K562 (cell line): ENCODE data around the gene ACRBP. TPM values are rescaled to one million over a fixed set of nuclear protein-coding genes. Genes with fewer than 3 reads are reported as not detected.

Experiments
- BCL6 ChIP-seq: fragments of 250-450 bp; sonication (Bioruptor Pico); IDR thresholded peaks from 2 replicates; pipeline ENCODE4 v1.4.0; 2020
- CBX1 ChIP-seq: sonication (generic); IDR thresholded peaks from 2 replicates; pipeline ENCODE4 v1.6.1; 2016; ENCODE audit warnings: antibody characterized with exemption, low read depth, mild to moderate bottlenecking
- CXXC5 ChIP-seq: fragments of 250-450 bp; sonication (Bioruptor Pico); IDR thresholded peaks from 2 replicates; pipeline ENCODE4 v1.8.0; 2022; ENCODE audit warnings: inconsistent platforms, mild to moderate bottlenecking, moderate library complexity
- DEAF1 ChIP-seq: fragments of 450-650 bp; formaldehyde crosslinking; IDR thresholded peaks from 2 replicates; pipeline ENCODE4 v1.4.0; 2020; ENCODE audit warnings: mild to moderate bottlenecking, moderate library complexity
- E2F6 ChIP-seq, 2 experiments: IDR thresholded peaks; 2 replicates each; pipeline ENCODE4 v1.6.1; 2011; ENCODE audit warnings: borderline replicate concordance in 1 of 2, control low read depth in 1 of 2, low read depth in 1 of 2, low read length in 1 of 2, mild to moderate bottlenecking in 1 of 2, mixed read lengths in 1 of 2, moderate library complexity in 1 of 2; ENCODE audit not compliant: insufficient read depth in 1 of 2, insufficient read length in 1 of 2, poor library complexity in 1 of 2, severe bottlenecking in 1 of 2; ENCODE audit errors: extremely low read depth in 1 of 2
- GTF2A2 ChIP-seq: IDR thresholded peaks from 2 replicates; pipeline ENCODE4 v1.6.1; 2016; ENCODE audit warnings: mild to moderate bottlenecking, missing genetic modification characterization, missing compliant biosample characterization
- HMGXB4 ChIP-seq: sonication (generic); formaldehyde crosslinking; IDR thresholded peaks from 2 replicates; pipeline ENCODE4 v1.8.1; 2023; ENCODE audit warnings: mild to moderate bottlenecking, missing genetic modification reagents
- HOMEZ ChIP-seq: fragments of 250-450 bp; sonication (Bioruptor Pico); IDR thresholded peaks from 2 replicates; pipeline ENCODE4 v1.4.0; 2020; ENCODE audit warnings: mild to moderate bottlenecking, moderate library complexity
- NFIC ChIP-seq: fragments of 450-650 bp; IDR thresholded peaks from 2 replicates; pipeline ENCODE4 v1.6.1; 2017; ENCODE audit warnings: mild to moderate bottlenecking, inconsistent platforms
- NFYB ChIP-seq: IDR thresholded peaks from 2 replicates; pipeline ENCODE4 v1.6.1; 2011; ENCODE audit warnings: mild to moderate bottlenecking, moderate library complexity; ENCODE audit not compliant: insufficient read length; ENCODE audit errors: extremely low read depth
- PHF20 ChIP-seq: fragments of 450-650 bp; IDR thresholded peaks from 2 replicates; pipeline ENCODE4 v1.6.1; 2018; ENCODE audit not compliant: partially characterized antibody
- POLR3G ChIP-seq: IDR thresholded peaks from 2 replicates; pipeline ENCODE4 v1.6.1; 2011; ENCODE audit not compliant: insufficient read length, insufficient replicate concordance; ENCODE audit errors: extremely low read depth
- SIN3A ChIP-seq, 2 experiments: fragments of 150-350 bp in 1 of 2; IDR thresholded peaks; 2 replicates each; pipeline ENCODE4 v1.6.1; 2011 to 2016; ENCODE audit warnings: borderline replicate concordance in 2 of 2, low read depth in 2 of 2, low read length in 2 of 2, mild to moderate bottlenecking in 2 of 2, moderate library complexity in 2 of 2; ENCODE audit not compliant: control insufficient read depth in 1 of 2
- TAF1 ChIP-seq: IDR thresholded peaks from 2 replicates; pipeline ENCODE4 v1.6.1; 2011; ENCODE audit warnings: mild to moderate bottlenecking, low read length, moderate library complexity; ENCODE audit not compliant: insufficient read depth, control insufficient read depth, severe bottlenecking; ENCODE audit errors: extremely low read depth
- TEAD2 ChIP-seq: fragments of 450-650 bp; IDR thresholded peaks from 2 replicates; pipeline ENCODE4 v1.6.1; 2016; ENCODE audit warnings: missing genetic modification characterization, control low read depth, missing compliant biosample characterization
- ZFPM2 ChIP-seq: fragments of 250-450 bp; sonication (Bioruptor Pico); IDR thresholded peaks from 2 replicates; pipeline ENCODE4 v1.5.1; 2022; ENCODE audit warnings: mild to moderate bottlenecking
- ZNF184 ChIP-seq: sonication (generic); formaldehyde crosslinking; IDR thresholded peaks from 2 replicates; pipeline ENCODE4 v1.5.0; 2020; ENCODE audit warnings: missing genetic modification reagents
- ZNF274 ChIP-seq: IDR thresholded peaks from 2 replicates; pipeline ENCODE4 v1.6.1; 2011; ENCODE audit warnings: low read depth, mild to moderate bottlenecking, low read length, moderate library complexity, borderline replicate concordance
- ZNF449 ChIP-seq: fragments of 250-450 bp; sonication (Bioruptor Pico); IDR thresholded peaks from 2 replicates; pipeline ENCODE4 v1.8.0; 2022; ENCODE audit warnings: moderate library complexity, mild to moderate bottlenecking, inconsistent platforms
- polyA plus RNA-seq, 8 experiments: library from polyadenylated mRNA; depleted of rRNA in 4 of 8; stranded (reverse) in 5 of 8; unstranded in 3 of 8; fragments of >200 nt; fragmentation: Nextera tagmentation in 2 of 8; fragmentation: Illumina TruSeq in 1 of 8; extraction: Ambion mirVana in 2 of 8; extraction: Trizol in 1 of 8; gene quantifications; 2 replicates each; pipeline versions ENCODE4 v1.2.1 to v1.2.3, GENCODE V29; 2011 to 2014; ENCODE audit warnings: inconsistent platforms in 1 of 8, missing spikeins in 1 of 8
- total RNA-seq, 7 experiments: library from RNA; depleted of rRNA in 6 of 7; stranded (reverse); fragments of >200 nt in 6 of 7; fragmentation: Illumina TruSeq in 2 of 7; extraction: Trizol in 2 of 7; gene quantifications; 2 replicates each; pipeline versions ENCODE4 v1.2.1 to v1.2.3, GENCODE V29; 2011 to 2021; ENCODE audit warnings: low replicate concordance in 1 of 7

The ACRBP gene
- total and polyA plus RNA-seq, 9 of the 15 experiments (the other 6 are each of a cell fraction or from before 2014, with no cell fraction given) = 3.1 to 31.8 (median 8.4) TPM

GRCh38 chr12:6662906-6663742 is 15.9 kb upstream of the ACRBP start, which contains the start of gene ING4 (continued):
- TF ChIP-seq HOMEZ (CRISPR knock-in tag) (no peak), TAF1 (peak; percentile 38), PHF20 (peak; percentile 96), HMGXB4 (CRISPR knock-in tag) (no peak), E2F6 (IDR thresholded peaks at IDR 0.05; ENCODE audit: borderline replicate concordance in 1 of 2, extremely low read depth in 1 of 2, insufficient read depth in 1 of 2, insufficient read length in 1 of 2, low read depth in 1 of 2, low read length in 1 of 2, poor library complexity in 1 of 2, severe bottlenecking in 1 of 2) (peak; percentile 79), BCL6 (CRISPR knock-in tag) (no peak), ZNF184 (CRISPR knock-in tag) (no peak), NFIC (0 out of 2 replicates have a peak, but pooled peaks have one; percentile 6), GTF2A2 (tag) (no peak), ZNF449 (CRISPR knock-in tag) (no peak), DEAF1 (CRISPR knock-in tag) (no peak), POLR3G (no peak), CXXC5 (CRISPR knock-in tag) (peak; percentile 95), TEAD2 (tag) (peak; percentile 58; the same call in 1 of the 2 replicates), CBX1 (no peak), NFYB (no peak), ZNF274 (no peak), SIN3A (IDR thresholded peaks at IDR 0.05; ENCODE audit: borderline replicate concordance in 2 of 2, control insufficient read depth in 1 of 2, low read depth in 2 of 2, low read length in 2 of 2) (peak; percentile 48 to 89; a peak in 3 of 4 replicates), ZFPM2 (CRISPR knock-in tag) (no peak)
